HG03097 (cell line): Measurements from ENCODE around the gene ENPP5.

Experiments used
- ATAC-seq: cut with Tn5 transposase; IDR thresholded peaks from one replicate; pipeline ENCODE4 v1.9.1; 2021; ENCODE audit not compliant: unreplicated experiment, low FRiP score

Gene ENPP5

GRCh38 chr6:46113370-46113769, 57.4 kb downstream of the ENPP5 start:
- ATAC-seq: no peak
